ENCODE data around the gene ZNF335.

ZNF335 gene

GRCh38 chr20:46006022-46006705, 34.2 kb upstream of the ZNF335 start:
- H2AFZ ChIP-seq (ENCODE audit: low read length) = no peak overlapping the region
- no peaks in the 10 kb centered on the region for H4K20me1 ChIP-seq (ENCODE audit: insufficient read depth, low read length, poor library complexity, severe bottlenecking)
- peak overlapping the region; percentile 18 for H3K9ac ChIP-seq (ENCODE audit: low read depth, low read length, poor library complexity, severe bottlenecking)
- no peaks in the 10 kb centered on the region for H3K36me3 ChIP-seq (ENCODE audit: insufficient read depth, low read length)
- no peak overlapping the region for H3K4me3 ChIP-seq (ENCODE audit: low read length, poor library complexity, severe bottlenecking)
- no peaks in the 10 kb centered on the region for H3K27me3 ChIP-seq (ENCODE audit: insufficient read depth, low read length, poor library complexity, severe bottlenecking)
- peaks cover 54% of the 10 kb centered on the region for H3K4me1 ChIP-seq (ENCODE audit: insufficient read depth, low read length, poor library complexity, severe bottlenecking)
- peak overlapping the region; percentile 84 for H3K4me2 ChIP-seq (ENCODE audit: low read depth, low read length, poor library complexity, severe bottlenecking)
- no peaks in the 10 kb centered on the region for H3K9me3 ChIP-seq (ENCODE audit: insufficient read depth, low read depth, low read length)
- no peaks in the 10 kb centered on the region for H3K79me2 ChIP-seq (ENCODE audit: insufficient read depth, low read length)
- H3K9me2 ChIP-seq (replicated peaks; ENCODE audit: low read depth, low read length) = no peaks in the 10 kb centered on the region
- H3F3A ChIP-seq (ENCODE audit: low read depth) = 0 out of 2 replicates have a peak, but pooled peaks cover 6% of the 10 kb centered on the region
- no peak for TF ChIP-seq CTCF (conservative IDR thresholded peaks at IDR 0.05; ENCODE audit: low read length)
- no peak for TF ChIP-seq EZH2phosphoT487 (IDR thresholded peaks at IDR 0.05; ENCODE audit: borderline replicate concordance)

GRCh38 chr20:46004889-46005473, 33.0 kb upstream of the ZNF335 start:
- Histone ChIP-seq H3K4me2 (ENCODE audit: low read depth, low read length, poor library complexity, severe bottlenecking) (peak overlapping the region; percentile 84), H3K27me3 (ENCODE audit: insufficient read depth, low read length, poor library complexity, severe bottlenecking) (no peaks in the 10 kb centered on the region), H3K4me3 (ENCODE audit: low read length, poor library complexity, severe bottlenecking) (peak overlapping the region; percentile 59), H3K79me2 (ENCODE audit: insufficient read depth, low read length) (no peaks in the 10 kb centered on the region), H2AFZ (ENCODE audit: low read length) (no peak overlapping the region), H3K36me3 (ENCODE audit: insufficient read depth, low read length) (no peaks in the 10 kb centered on the region), H3F3A (ENCODE audit: low read depth) (0 out of 2 replicates have a peak, but pooled peaks cover 6% of the 10 kb centered on the region), H3K9me2 (replicated peaks; ENCODE audit: low read depth, low read length) (no peaks in the 10 kb centered on the region), H3K9me3 (ENCODE audit: insufficient read depth, low read depth, low read length) (no peaks in the 10 kb centered on the region), H3K9ac (ENCODE audit: low read depth, low read length, poor library complexity, severe bottlenecking) (peak overlapping the region; percentile 29), H3K4me1 (ENCODE audit: insufficient read depth, low read length, poor library complexity, severe bottlenecking) (peaks cover 66% of the 10 kb centered on the region), H4K20me1 (ENCODE audit: insufficient read depth, low read length, poor library complexity, severe bottlenecking) (no peaks in the 10 kb centered on the region)
- TF ChIP-seq EZH2phosphoT487 (IDR thresholded peaks at IDR 0.05; ENCODE audit: borderline replicate concordance) = no peak
- no peak for TF ChIP-seq CTCF (conservative IDR thresholded peaks at IDR 0.05; ENCODE audit: low read length)

- Histone ChIP-seq H3K4me2 (ENCODE audit: low read depth, low read length, poor library complexity, severe bottlenecking) (peak overlapping the region; percentile 84), H3K4me1 (ENCODE audit: insufficient read depth, low read length, poor library complexity, severe bottlenecking) (peaks cover 68% of the 10 kb centered on the region)
- TF ChIP-seq CTCF (conservative IDR thresholded peaks at IDR 0.05; ENCODE audit: low read length) (no peak), EZH2phosphoT487 (IDR thresholded peaks at IDR 0.05; ENCODE audit: borderline replicate concordance) (no peak)
Measured at GRCh38 chr20:46004187-46004586, 32.2 kb upstream of the ZNF335 start.

More at GRCh38 chr20:46004187-46004586, 32.2 kb upstream of the ZNF335 start:
- H2AFZ ChIP-seq (ENCODE audit: low read length) = no peak overlapping the region
- peak overlapping the region; percentile 29 for H3K9ac ChIP-seq (ENCODE audit: low read depth, low read length, poor library complexity, severe bottlenecking)
- no peaks in the 10 kb centered on the region for H3K9me2 ChIP-seq (replicated peaks; ENCODE audit: low read depth, low read length)
- H3F3A ChIP-seq (ENCODE audit: low read depth) = 0 out of 2 replicates have a peak, but pooled peaks cover 6% of the 10 kb centered on the region
- peak overlapping the region; percentile 59 for H3K4me3 ChIP-seq (ENCODE audit: low read length, poor library complexity, severe bottlenecking)
- H3K79me2 ChIP-seq (ENCODE audit: insufficient read depth, low read length) = no peaks in the 10 kb centered on the region
- no peaks in the 10 kb centered on the region for H3K27me3 ChIP-seq (ENCODE audit: insufficient read depth, low read length, poor library complexity, severe bottlenecking)
- no peaks in the 10 kb centered on the region for H4K20me1 ChIP-seq (ENCODE audit: insufficient read depth, low read length, poor library complexity, severe bottlenecking)
- no peaks in the 10 kb centered on the region for H3K36me3 ChIP-seq (ENCODE audit: insufficient read depth, low read length)
- H3K9me3 ChIP-seq (ENCODE audit: insufficient read depth, low read depth, low read length) = no peaks in the 10 kb centered on the region

Measured in Loucy (cell line).